ENCODE results near the gene PTPA. TPM values are rescaled to one million over a fixed set of nuclear protein-coding genes. Genes with fewer than 3 reads are reported as not detected.

Gene PTPA
- total and polyA plus RNA-seq, 2 donors (not counting 1 experiment from before 2014, with no cell fraction given) = 35.0 to 73.9 TPM

- ATAC-seq (ENCODE audit: low read depth) = no peak
- Histone ChIP-seq H3K27ac (ENCODE audit: low read length in 2 of 2) (no peak overlapping the region), H2AFZ (ENCODE audit: insufficient read depth, low read depth, low read length, poor library complexity, severe bottlenecking) (no peak overlapping the region), H3K27me3 (replicated peaks in 1 of 4; ENCODE audit: control extremely low read depth in 1 of 4, control insufficient read depth in 3 of 4, insufficient read depth in 4 of 4, low read length in 3 of 4) (no peaks in the 10 kb centered on the region), H3K9me3 (ENCODE audit: control extremely low read depth in 1 of 3, control insufficient read depth in 2 of 3, insufficient read depth in 1 of 3, low read length in 2 of 3) (no peaks in the 10 kb centered on the region), H3K4me1 (ENCODE audit: control insufficient read depth in 2 of 2, insufficient read depth in 2 of 2, low read length in 2 of 2) (no peaks in the 10 kb centered on the region), H3K4me2 (replicated peaks; ENCODE audit: low read depth, low read length, poor library complexity, severe bottlenecking) (no peak overlapping the region), H3K79me2 (ENCODE audit: control insufficient read depth, insufficient read depth, low read length) (no peaks in the 10 kb centered on the region), H3K36me3 (replicated peaks in 1 of 2; ENCODE audit: control extremely low read depth in 1 of 2, control insufficient read depth in 1 of 2, extremely low read depth in 1 of 2, insufficient read depth in 2 of 2, low read length in 1 of 2) (no peaks in the 10 kb centered on the region), H3K4me3 (ENCODE audit: control extremely low read depth in 1 of 5, extremely low read depth in 1 of 5, insufficient read depth in 1 of 5, low read depth in 2 of 5, low read length in 4 of 5) (no peak overlapping the region), H3K9ac (ENCODE audit: low read length) (no peak overlapping the region), H4K20me1 (ENCODE audit: control insufficient read depth, insufficient read depth, low read length, poor library complexity, severe bottlenecking) (no peaks in the 10 kb centered on the region)
- no peaks in the 10 kb centered on the region for H3K27me3 Mint-ChIP-seq
- ChIA-PET POLR2A (interaction anchor here (0.6 kb wide), 1 partner anchor 375 kb away, joined by 4 read pairs; no protein-coding TSS in a partner anchor), CTCF (interaction anchor here (0.9 to 1.3 kb wide), 4 partner anchors 12 to 21 kb away, joined by 3 to 7 read pairs (median 4); no protein-coding TSS in a partner anchor)
- no peak overlapping the region for H3K4me3 Mint-ChIP-seq
- TF ChIP-seq EZH2 (IDR thresholded peaks at IDR 0.05; ENCODE audit: borderline replicate concordance, insufficient read depth, low read depth, low read length, poor library complexity, severe bottlenecking) (no peak), CTCF (IDR thresholded peaks at IDR 0.05) (no peak)
- DNase-seq = no peak
- H3K27ac Mint-ChIP-seq = no peak overlapping the region
- no peaks in the 10 kb centered on the region for H3K9me3 Mint-ChIP-seq (ENCODE audit: insufficient read depth)
- H3K4me1 Mint-ChIP-seq = no peaks in the 10 kb centered on the region
- 93% methylated on average over 3 of the region's 10 CpGs for WGBS (ENCODE audit: insufficient coverage)
- intact Hi-C loops (cut with micrococcal nuclease) = no loop called here
These were observed 49.7 kb downstream of the PTPA start for GRCh38 chr9:129160712-129161533.

- no peak overlapping the region for H3K4me3 Mint-ChIP-seq
These were observed 50.3 kb downstream of the PTPA start for GRCh38 chr9:129161534-129161837.

More at GRCh38 chr9:129161534-129161837, 50.3 kb downstream of the PTPA start:
- intact Hi-C loops (cut with micrococcal nuclease) = no loop called here
- H3K9me3 ChIP-seq (ENCODE audit: control extremely low read depth in 1 of 3, control insufficient read depth in 2 of 3, insufficient read depth in 1 of 3, low read length in 2 of 3) = no peaks in the 10 kb centered on the region
- H3K36me3 ChIP-seq (replicated peaks in 1 of 2; ENCODE audit: control extremely low read depth in 1 of 2, control insufficient read depth in 1 of 2, extremely low read depth in 1 of 2, insufficient read depth in 2 of 2, low read length in 1 of 2) = no peaks in the 10 kb centered on the region
- Mint-ChIP-seq H3K4me1 (no peaks in the 10 kb centered on the region), H3K27ac (no peak overlapping the region), H3K9me3 (ENCODE audit: insufficient read depth) (no peaks in the 10 kb centered on the region), H3K27me3 (no peaks in the 10 kb centered on the region)
- no peaks in the 10 kb centered on the region for H3K79me2 ChIP-seq (ENCODE audit: control insufficient read depth, insufficient read depth, low read length)
- DNase-seq (no peak), ATAC-seq (ENCODE audit: low read depth) (no peak)
- TF ChIP-seq EZH2 (IDR thresholded peaks at IDR 0.05; ENCODE audit: borderline replicate concordance, insufficient read depth, low read depth, low read length, poor library complexity, severe bottlenecking) (no peak), CTCF (IDR thresholded peaks at IDR 0.05) (no peak)
- no peak overlapping the region for H3K4me2 ChIP-seq (replicated peaks; ENCODE audit: low read depth, low read length, poor library complexity, severe bottlenecking)
- POLR2A ChIA-PET = interaction anchor here (0.6 kb wide), 1 partner anchor 374 kb away, joined by 4 read pairs; no protein-coding TSS in a partner anchor
- no peaks in the 10 kb centered on the region for H4K20me1 ChIP-seq (ENCODE audit: control insufficient read depth, insufficient read depth, low read length, poor library complexity, severe bottlenecking)
- H3K9ac ChIP-seq (ENCODE audit: low read length) = no peak overlapping the region
- no peaks in the 10 kb centered on the region for H3K27me3 ChIP-seq (replicated peaks in 1 of 4; ENCODE audit: control extremely low read depth in 1 of 4, control insufficient read depth in 3 of 4, insufficient read depth in 4 of 4, low read length in 3 of 4)
- CTCF ChIA-PET = interaction anchor here (0.9 to 1.3 kb wide), 4 partner anchors 11 to 21 kb away, joined by 3 to 7 read pairs (median 4); no protein-coding TSS in a partner anchor
- H3K4me1 ChIP-seq (ENCODE audit: control insufficient read depth in 2 of 2, insufficient read depth in 2 of 2, low read length in 2 of 2) = no peaks in the 10 kb centered on the region
- no peak overlapping the region for H2AFZ ChIP-seq (ENCODE audit: insufficient read depth, low read depth, low read length, poor library complexity, severe bottlenecking)
- no peak overlapping the region for H3K27ac ChIP-seq (ENCODE audit: low read length in 2 of 2)
- no peak overlapping the region for H3K4me3 ChIP-seq (ENCODE audit: control extremely low read depth in 1 of 5, extremely low read depth in 1 of 5, insufficient read depth in 1 of 5, low read depth in 2 of 5, low read length in 4 of 5)
- WGBS (ENCODE audit: insufficient coverage) = 100% methylated on average over 6 of the region's 9 CpGs
